Measurements from ENCODE around the gene KCNQ1. TPM values are rescaled to one million over a fixed set of nuclear protein-coding genes. Genes with fewer than 3 reads are reported as not detected.

The KCNQ1 gene
- total RNA-seq, 1 experiment from 2014 or later = 2.3 TPM

GRCh38 chr11:2811206-2812091 lies 366.6 kb downstream of the KCNQ1 start:
- no peak overlapping the region for H2BK20ac ChIP-seq (ENCODE audit: low read depth, low read length, poor library complexity, severe bottlenecking)
- peak overlapping the region; percentile 29 for H3K14ac ChIP-seq (ENCODE audit: insufficient read depth, low read length)
- H2AK5ac ChIP-seq (ENCODE audit: insufficient read length, low read length) = no peak overlapping the region
- H3K79me2 ChIP-seq (ENCODE audit: insufficient read depth, low read length) = no peaks in the 10 kb centered on the region
- H3K27me3 ChIP-seq (ENCODE audit: insufficient read depth, low read length) = peaks cover 3% of the 10 kb centered on the region; the same call in 1 of the 2 replicates
- no peak overlapping the region for H4K8ac ChIP-seq (replicated peaks; ENCODE audit: insufficient read length, low read depth, low read length)
- no peak overlapping the region for H3K18ac ChIP-seq (ENCODE audit: insufficient read length, low read depth, low read length)
- H3K79me1 ChIP-seq (ENCODE audit: insufficient read depth, low read depth, low read length, poor library complexity, severe bottlenecking) = no peaks in the 10 kb centered on the region
- peaks cover 2% of the 10 kb centered on the region for H3K23me2 ChIP-seq (ENCODE audit: insufficient read length, low read depth, low read length, poor library complexity, severe bottlenecking)
- H3K4ac ChIP-seq (ENCODE audit: low read depth, low read length) = no peak overlapping the region
- no peak overlapping the region for H3K23ac ChIP-seq (ENCODE audit: insufficient read length, low read depth, low read length)
- H3K4me3 Mint-ChIP-seq = no peak overlapping the region
- H2BK12ac ChIP-seq (ENCODE audit: insufficient read length, low read depth, low read length) = no peak overlapping the region
- H3K9me3 ChIP-seq (ENCODE audit: control insufficient read depth, low read depth, low read length) = no peaks in the 10 kb centered on the region
- H3K9me3 Mint-ChIP-seq = peaks cover 11 to 12% of the 10 kb centered on the region in 2 experiments
- H3K56ac ChIP-seq (ENCODE audit: insufficient read length, low read depth, low read length) = no peak overlapping the region
- no peak overlapping the region for H2BK120ac ChIP-seq (ENCODE audit: low read depth, low read length, poor library complexity, severe bottlenecking)
- peaks cover 0 to 6% (median 3%) of the 10 kb centered on the region in 3 experiments; a peak in 4 of 7 replicates for H3K36me3 Mint-ChIP-seq (ENCODE audit: insufficient read depth in 1 of 3, low read depth in 3 of 3)
- no peak overlapping the region for H3T11ph ChIP-seq (ENCODE audit: low read length)
- H2BK5ac ChIP-seq (ENCODE audit: insufficient read length, low read length) = no peak overlapping the region
- H3K4me2 ChIP-seq (ENCODE audit: insufficient read depth, insufficient read length, low read length) = no peak overlapping the region
- H3K27me3 Mint-ChIP-seq (ENCODE audit: low read depth) = peaks cover 97% of the 10 kb centered on the region
- H3K9ac ChIP-seq (ENCODE audit: extremely low read depth, insufficient read length, low read length) = no peak overlapping the region
- TF ChIP-seq CTCF (conservative IDR thresholded peaks at IDR 0.05) = no peak
- no peak overlapping the region for H4K5ac ChIP-seq (ENCODE audit: insufficient read length, low read depth, low read length)
- no peak for DNase-seq
- peaks cover 7 to 16% of the 10 kb centered on the region in 2 experiments for H3K4me1 Mint-ChIP-seq
- no peak overlapping the region for H2AFZ ChIP-seq (ENCODE audit: low read length)
- H4K91ac ChIP-seq (ENCODE audit: insufficient read length, low read depth, low read length) = no peak overlapping the region
- H3K27ac ChIP-seq (ENCODE audit: insufficient read length, low read depth, low read length) = no peak overlapping the region
- no peak overlapping the region for H3K27ac Mint-ChIP-seq
- no CpG with 5 or more reads among the region's 34 CpGs for WGBS (ENCODE audit: extremely low coverage, insufficient read length, low lambda C conversion rate)
- no peaks in the 10 kb centered on the region for H3K4me1 ChIP-seq (ENCODE audit: insufficient read depth, low read length)
- H2BK15ac ChIP-seq (ENCODE audit: low read depth, low read length) = no peak overlapping the region
- H4K20me1 ChIP-seq (ENCODE audit: control insufficient read depth, insufficient read depth, insufficient read length) = no peaks in the 10 kb centered on the region

Data from H9 (cell line).